ENCODE measurements around the gene JAKMIP2. TPM values are rescaled to one million over a fixed set of nuclear protein-coding genes. Genes with fewer than 3 reads are reported as not detected.

The JAKMIP2 gene
- total and polyA plus RNA-seq, 2 donors (not counting 3 experiments of a cell fraction or from before 2014, with no cell fraction given) = not detected

GRCh38 chr5:147661541-147661940, 121.0 kb downstream of the JAKMIP2 start:
- no peak overlapping the region for H3K27ac ChIP-seq (ENCODE audit: insufficient read depth, low read depth, low read length)
- no peaks in the 10 kb centered on the region for H3K36me3 ChIP-seq (ENCODE audit: control insufficient read depth in 2 of 2, extremely low read depth in 1 of 2, insufficient read depth in 2 of 2, low read length in 2 of 2)
- TF ChIP-seq MYC (IDR thresholded peaks at IDR 0.05; ENCODE audit: low read depth, low read length) (no peak), JUN (IDR thresholded peaks at IDR 0.05; ENCODE audit: borderline replicate concordance, insufficient read depth, insufficient read length, low read depth) (no peak), FOS (IDR thresholded peaks at IDR 0.05; ENCODE audit: borderline replicate concordance, insufficient read depth, low read length) (no peak), POLR2A (IDR thresholded peaks at IDR 0.05; ENCODE audit: low read depth, low read length) (no peak)
- no peaks in the 10 kb centered on the region for H3K9me1 ChIP-seq (replicated peaks; ENCODE audit: control insufficient read depth, extremely low read depth, insufficient read depth, low read length)
- no peak overlapping the region for H3K4me2 ChIP-seq (ENCODE audit: insufficient read depth, low read length)
- no peaks in the 10 kb centered on the region for H3K27me3 ChIP-seq (ENCODE audit: control insufficient read depth in 2 of 2, insufficient read depth in 2 of 2, low read length in 2 of 2)
- no peak overlapping the region for H2AFZ ChIP-seq (ENCODE audit: low read depth, low read length)
- H3K9me3 ChIP-seq (replicated peaks; ENCODE audit: control insufficient read depth, insufficient read depth, low read length) = no peaks in the 10 kb centered on the region
- ChIA-PET CTCF (no interaction called here), POLR2A (no interaction called here)
- H3K9ac ChIP-seq (replicated peaks; ENCODE audit: extremely low read depth, insufficient read depth, low read length) = no peak overlapping the region
- H3K79me2 ChIP-seq (ENCODE audit: control insufficient read depth, insufficient read depth, low read length) = no peaks in the 10 kb centered on the region
- no peak overlapping the region for H3K4me3 ChIP-seq (replicated peaks in 1 of 3; ENCODE audit: insufficient read depth in 1 of 3, low read depth in 1 of 3, low read length in 3 of 3)
- intact Hi-C loops (cut with micrococcal nuclease) (no loop called here), dilution Hi-C loops (cut with MboI; ENCODE audit: extremely low pct_ligation_motif_present, low sequenced_read_pairs) (no loop called here)
- no peak for FAIRE-seq
- no peak for DNase-seq (ENCODE audit: low read depth, low spot score)
- no peaks in the 10 kb centered on the region for H3K4me1 ChIP-seq (ENCODE audit: control insufficient read depth, extremely low read depth, insufficient read depth, low read length)
- no TSS peak for BruUV-seq (replicated peaks)
- no peaks in the 10 kb centered on the region for H4K20me1 ChIP-seq (replicated peaks; ENCODE audit: control insufficient read depth, extremely low read depth, insufficient read depth, low read length)

- intact Hi-C loops (cut with micrococcal nuclease) (no loop called here), dilution Hi-C loops (cut with MboI; ENCODE audit: extremely low pct_ligation_motif_present, low sequenced_read_pairs) (no loop called here)
- Histone ChIP-seq H3K27me3 (ENCODE audit: control insufficient read depth in 2 of 2, insufficient read depth in 2 of 2, low read length in 2 of 2) (no peaks in the 10 kb centered on the region), H3K9me1 (replicated peaks; ENCODE audit: control insufficient read depth, extremely low read depth, insufficient read depth, low read length) (no peaks in the 10 kb centered on the region), H4K20me1 (replicated peaks; ENCODE audit: control insufficient read depth, extremely low read depth, insufficient read depth, low read length) (no peaks in the 10 kb centered on the region), H2AFZ (ENCODE audit: low read depth, low read length) (no peak overlapping the region), H3K36me3 (ENCODE audit: control insufficient read depth in 2 of 2, extremely low read depth in 1 of 2, insufficient read depth in 2 of 2, low read length in 2 of 2) (no peaks in the 10 kb centered on the region), H3K9me3 (replicated peaks; ENCODE audit: control insufficient read depth, insufficient read depth, low read length) (no peaks in the 10 kb centered on the region), H3K27ac (ENCODE audit: insufficient read depth, low read depth, low read length) (no peak overlapping the region), H3K4me2 (ENCODE audit: insufficient read depth, low read length) (no peak overlapping the region), H3K4me3 (replicated peaks in 1 of 3; ENCODE audit: insufficient read depth in 1 of 3, low read depth in 1 of 3, low read length in 3 of 3) (no peak overlapping the region), H3K79me2 (ENCODE audit: control insufficient read depth, insufficient read depth, low read length) (no peaks in the 10 kb centered on the region), H3K9ac (replicated peaks; ENCODE audit: extremely low read depth, insufficient read depth, low read length) (no peak overlapping the region), H3K4me1 (ENCODE audit: control insufficient read depth, extremely low read depth, insufficient read depth, low read length) (no peaks in the 10 kb centered on the region)
- ChIA-PET POLR2A (no interaction called here), CTCF (no interaction called here)
- BruUV-seq (replicated peaks) = no TSS peak
- DNase-seq (ENCODE audit: low read depth, low spot score) (no peak), FAIRE-seq (no peak)
- no peak for TF ChIP-seq JUN (IDR thresholded peaks at IDR 0.05; ENCODE audit: borderline replicate concordance, insufficient read depth, insufficient read length, low read depth)
- TF ChIP-seq MYC (IDR thresholded peaks at IDR 0.05; ENCODE audit: low read depth, low read length) = no peak
- no peak for TF ChIP-seq POLR2AphosphoS5 (IDR thresholded peaks at IDR 0.05; ENCODE audit: insufficient read depth, low read depth, low read length)
- TF ChIP-seq POLR2A (IDR thresholded peaks at IDR 0.05; ENCODE audit: low read depth, low read length) = no peak
- no peak for TF ChIP-seq EZH2 (IDR thresholded peaks at IDR 0.05; ENCODE audit: borderline replicate concordance, low read depth, low read length, severe bottlenecking)
- no peak for TF ChIP-seq CTCF (IDR thresholded peaks at IDR 0.05; ENCODE audit: extremely low read depth in 1 of 2, insufficient read depth in 1 of 2, low read depth in 1 of 2, low read length in 2 of 2)
- TF ChIP-seq FOS (IDR thresholded peaks at IDR 0.05; ENCODE audit: borderline replicate concordance, insufficient read depth, low read length) = no peak
- TF ChIP-seq, protein P1, sequence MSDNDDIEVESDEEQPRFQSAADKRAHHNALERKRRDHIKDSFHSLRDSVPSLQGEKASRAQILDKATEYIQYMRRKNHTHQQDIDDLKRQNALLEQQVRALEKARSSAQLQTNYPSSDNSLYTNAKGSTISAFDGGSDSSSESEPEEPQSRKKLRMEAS (IDR thresholded peaks at IDR 0.05; ENCODE audit: insufficient read depth, insufficient read length) = no peak
- TF ChIP-seq GATA2 (IDR thresholded peaks at IDR 0.05; ENCODE audit: insufficient read depth, insufficient read length, low read depth, low read length) = no peak
Observed at GRCh38 chr5:147659166-147659929, 123.2 kb downstream of the JAKMIP2 start.
